B cell (primary cell): Measurements from ENCODE around the gene PHF21B. TPM values are rescaled to one million over a fixed set of nuclear protein-coding genes. Genes with fewer than 3 reads are reported as not detected.

Experiments used
- ATAC-seq: fragments of 200-7000 bp; cut with Tn5 transposase; one replicate; pipeline ENCODE4 v1.10.0; 2021; ENCODE audit warnings: low read depth, mild to moderate bottlenecking, moderate number of reproducible peaks, moderate library complexity
- CTCF ChIA-PET: fragments of 350-600 bp; sonication (Branson Sonifier 250); formaldehyde crosslinking; loops from one replicate; lab custom pipeline; 2021; ENCODE audit warnings: antibody characterized with exemption, inconsistent platforms; lab: Charles Lee
- POLR2A ChIA-PET: fragments of 350-600 bp; sonication (Branson Sonifier 250); formaldehyde crosslinking; loops from one replicate; lab custom pipeline; 2021; ENCODE audit warnings: antibody characterized with exemption; lab: Charles Lee
- DNase-seq: peaks from one replicate; pipeline ENCODE4 v3.0.0; 2013
- H2AFZ ChIP-seq: 2 replicates; pipeline ENCODE4 v1.6.1; 2012; ENCODE audit warnings: mild to moderate bottlenecking, low read depth, low read length; ENCODE audit not compliant: insufficient read depth, poor library complexity, severe bottlenecking
- H3K27ac ChIP-seq, 2 donors: 1 replicate in 1 of 2; 2 replicates in 1 of 2; pipeline ENCODE4 v1.5.1; 2012 to 2013; ENCODE audit warnings: low read length in 2 of 2, mild to moderate bottlenecking in 2 of 2, moderate library complexity in 1 of 2
- H3K27me3 ChIP-seq, 4 experiments: fragments of 200-600 bp in 1 of 4; sonication (generic) in 1 of 4; replicated peaks in 1 of 4; 1 replicate in 2 of 4; 2 replicates in 2 of 4; pipeline versions ENCODE4 v1.6.1 to v1.7.0; 2013 to 2016; ENCODE audit warnings: low read length in 3 of 4, mild to moderate bottlenecking in 2 of 4, mixed read lengths in 1 of 4, moderate library complexity in 1 of 4; ENCODE audit not compliant: insufficient read depth in 4 of 4, control insufficient read depth in 3 of 4; ENCODE audit errors: control extremely low read depth in 1 of 4
- H3K36me3 ChIP-seq, 2 experiments: replicated peaks in 1 of 2; 1 replicate in 1 of 2; 2 replicates in 1 of 2; pipeline versions ENCODE4 v1.6.1 to v1.7.1; 2013; ENCODE audit warnings: low read length in 1 of 2; ENCODE audit not compliant: insufficient read depth in 2 of 2, control insufficient read depth in 1 of 2; ENCODE audit errors: control extremely low read depth in 1 of 2, extremely low read depth in 1 of 2
- H3K4me1 ChIP-seq, 2 donors: fragments of 200-600 bp in 1 of 2; sonication (generic) in 1 of 2; 1 replicate in 1 of 2; 2 replicates in 1 of 2; pipeline versions ENCODE4 v1.5.1 to v1.6.1; 2013 to 2017; ENCODE audit warnings: low read length in 2 of 2; ENCODE audit not compliant: control insufficient read depth in 2 of 2, insufficient read depth in 2 of 2
- H3K4me2 ChIP-seq: replicated peaks from 2 replicates; pipeline ENCODE3; 2012; ENCODE audit warnings: mild to moderate bottlenecking, low read depth, low read length; ENCODE audit not compliant: poor library complexity, severe bottlenecking
- H3K4me3 ChIP-seq, 5 experiments: fragments of 200-600 bp in 1 of 5; sonication (generic) in 1 of 5; 1 replicate in 3 of 5; 2 replicates in 2 of 5; pipeline versions ENCODE4 v1.5.1 to v1.7.0; 2011 to 2016; ENCODE audit warnings: low read length in 4 of 5, mild to moderate bottlenecking in 4 of 5, low read depth in 2 of 5, control low read depth in 1 of 5, moderate library complexity in 1 of 5; ENCODE audit not compliant: insufficient read depth in 1 of 5; ENCODE audit errors: control extremely low read depth in 1 of 5, extremely low read depth in 1 of 5
- H3K79me2 ChIP-seq: fragments of 200-600 bp; sonication (generic); one replicate; pipeline ENCODE4 v1.6.0; 2016; ENCODE audit warnings: low read length; ENCODE audit not compliant: control insufficient read depth, insufficient read depth
- H3K9ac ChIP-seq: fragments of 200-600 bp; sonication (generic); 2 replicates; pipeline ENCODE4 v1.6.1; 2017; ENCODE audit warnings: mild to moderate bottlenecking, low read length, moderate library complexity
- H3K9me3 ChIP-seq, 3 donors: one replicate each; pipeline versions ENCODE4 v1.6.1 to v1.7.1; 2013; ENCODE audit warnings: low read length in 2 of 3; ENCODE audit not compliant: control insufficient read depth in 2 of 3, insufficient read depth in 1 of 3; ENCODE audit errors: control extremely low read depth in 1 of 3
- H4K20me1 ChIP-seq: 2 replicates; pipeline ENCODE4 v1.6.0; 2012; ENCODE audit warnings: mild to moderate bottlenecking, low read length; ENCODE audit not compliant: insufficient read depth, control insufficient read depth, poor library complexity, severe bottlenecking
- H3K27ac Mint-ChIP-seq: one replicate; pipeline ENCODE4 v1.8.0; 2021; ENCODE audit warnings: mixed read lengths
- H3K27me3 Mint-ChIP-seq: one replicate; pipeline ENCODE4 v1.8.0; 2021; ENCODE audit warnings: mixed read lengths
- H3K4me1 Mint-ChIP-seq: one replicate; pipeline ENCODE4 v1.8.0; 2021; ENCODE audit warnings: mixed read lengths
- H3K4me3 Mint-ChIP-seq: one replicate; pipeline ENCODE4 v1.8.0; 2021; ENCODE audit warnings: mixed read lengths
- H3K9me3 Mint-ChIP-seq: one replicate; pipeline ENCODE4 v1.8.0; 2022; ENCODE audit warnings: mixed read lengths; ENCODE audit not compliant: insufficient read depth
- EZH2 ChIP-seq: IDR thresholded peaks from 2 replicates; pipeline ENCODE4 v1.6.1; 2012; ENCODE audit warnings: borderline replicate concordance, low read depth, mild to moderate bottlenecking, moderate library complexity, low read length; ENCODE audit not compliant: insufficient read depth, poor library complexity, severe bottlenecking
- WGBS: methylation state at CpG from one replicate; pipeline ENCODE4 v1.1.5; 2013; ENCODE audit warnings: missing lambda C conversion rate; ENCODE audit not compliant: insufficient coverage; 5-methylcytosine and 5-hydroxymethylcytosine counted together
- intact Hi-C: fragments of 100-400 bp; cut with micrococcal nuclease; formaldehyde crosslinking; loops from one replicate; pipeline ENCODE4 v1.10.0; 2022
- polyA plus RNA-seq: library from polyadenylated mRNA; depleted of rRNA; stranded (reverse); fragments of >200 nt; gene quantifications from 2 replicates; pipeline ENCODE4 v1.2.3, GENCODE V29; 2012
- total RNA-seq, 2 donors: library from RNA; stranded (reverse); fragments of 120-200 nt in 1 of 2; gene quantifications; 1 replicate in 1 of 2; 2 replicates in 1 of 2; pipeline versions ENCODE4 v1.2.3 to v1.2.4, GENCODE V29; 2013 to 2022
- TF ChIP-seq, protein P1 (sequence below): fragments of 200-600 bp; IDR thresholded peaks from one replicate; pipeline ENCODE4 v1.8.0; 2022; ENCODE audit warnings: antibody characterized with exemption, mild to moderate bottlenecking

PHF21B gene
- total and polyA plus RNA-seq, 2 donors (not counting 1 experiment from before 2014, with no cell fraction given): not detected

DNA sequence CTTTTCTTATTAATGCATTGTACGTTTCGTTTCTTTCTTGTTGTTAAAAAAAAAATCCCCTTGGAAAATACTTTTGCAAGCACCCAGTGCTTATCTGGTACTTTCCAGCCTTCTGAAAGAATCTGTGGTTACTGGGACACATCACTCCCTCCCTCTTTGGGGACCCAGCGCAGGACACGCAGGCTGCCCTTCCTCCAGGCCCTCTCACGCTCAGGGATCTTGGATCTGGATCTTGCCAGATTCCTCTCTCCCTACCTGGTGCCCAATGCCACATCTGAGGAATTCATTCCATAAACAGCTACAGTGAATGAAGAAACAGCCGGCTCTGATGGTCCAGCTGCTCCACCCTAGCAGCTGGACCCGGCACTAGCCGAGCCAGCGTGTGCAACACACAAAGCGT, 55.7 kb downstream of the PHF21B start:
- Histone ChIP-seq H3K9ac (no peak overlapping the region), H3K79me2 (no peaks in the 10 kb centered on the region)

DNA sequence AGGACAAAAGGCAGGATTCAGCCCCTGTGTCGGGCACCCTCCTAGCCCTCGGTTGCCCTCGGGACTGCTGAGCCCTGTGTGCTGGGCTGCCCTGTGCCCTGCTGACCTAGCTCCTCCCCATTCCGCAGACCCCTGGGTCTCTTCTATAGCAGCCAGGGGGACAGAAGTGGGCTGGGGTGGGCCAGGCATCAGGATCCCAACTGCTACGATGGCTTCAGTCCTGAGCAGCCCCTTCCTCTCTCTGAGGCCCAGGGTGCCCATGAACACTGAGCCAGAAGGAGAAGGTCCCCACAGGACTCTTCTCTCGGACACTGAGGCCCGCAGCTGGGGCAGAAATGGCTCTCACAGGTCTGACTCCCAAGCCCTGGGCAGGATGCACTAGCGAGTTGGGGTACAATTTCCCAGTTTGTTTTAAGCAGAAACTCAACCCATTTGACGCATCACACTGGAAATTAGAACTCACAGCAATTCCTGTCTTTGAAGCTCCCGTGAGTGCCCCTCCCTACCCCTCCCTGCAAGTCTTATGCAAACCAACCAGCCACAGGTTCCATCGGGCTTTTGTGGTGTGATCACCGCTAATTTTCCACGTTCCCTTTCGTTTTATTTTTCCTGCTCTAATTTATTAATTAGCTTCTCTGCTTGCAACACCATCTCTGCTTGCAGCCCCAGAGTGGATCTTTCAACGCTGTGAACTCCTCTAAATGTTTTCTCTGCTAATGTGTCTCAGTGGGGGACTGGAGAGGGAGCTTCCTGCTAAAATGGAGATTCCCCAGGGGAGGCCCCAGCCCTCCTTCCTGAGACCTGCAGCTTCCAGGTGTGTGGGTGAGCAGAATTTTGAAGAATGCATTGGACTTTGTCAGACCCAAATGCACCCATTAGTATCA, 56.7 kb downstream of the PHF21B start:
- no peaks in the 10 kb centered on the region for H3K36me3 ChIP-seq

More for the DNA sequence above, 55.7 kb downstream of the PHF21B start:
- H2AFZ ChIP-seq: no peak overlapping the region
- no peak overlapping the region for H3K4me2 ChIP-seq
- Mint-ChIP-seq H3K27me3 (peaks cover 10% of the 10 kb centered on the region), H3K4me1 (no peaks in the 10 kb centered on the region), H3K9me3 (no peaks in the 10 kb centered on the region), H3K27ac (no peak overlapping the region), H3K4me3 (no peak overlapping the region)
- peaks cover 0 to 8% (median 5%) of the 10 kb centered on the region in 3 donors for H3K9me3 ChIP-seq
- no peak overlapping the region for H3K4me3 ChIP-seq
- no peaks in the 10 kb centered on the region for H4K20me1 ChIP-seq
- ChIA-PET CTCF (no interaction called here), POLR2A (no interaction called here)
- WGBS: 77% methylated on average over 8 of the region's 10 CpGs
- no peaks in the 10 kb centered on the region for H3K36me3 ChIP-seq
- ATAC-seq: no peak
- intact Hi-C loops: no loop called here
- H3K27ac ChIP-seq: no peak overlapping the region
- DNase-seq: no peak
- no peaks in the 10 kb centered on the region for H3K4me1 ChIP-seq
- H3K27me3 ChIP-seq: peaks cover 0 to 2% (median 0%) of the 10 kb centered on the region in 4 experiments
- no peak for TF ChIP-seq EZH2
- TF ChIP-seq, protein P1, sequence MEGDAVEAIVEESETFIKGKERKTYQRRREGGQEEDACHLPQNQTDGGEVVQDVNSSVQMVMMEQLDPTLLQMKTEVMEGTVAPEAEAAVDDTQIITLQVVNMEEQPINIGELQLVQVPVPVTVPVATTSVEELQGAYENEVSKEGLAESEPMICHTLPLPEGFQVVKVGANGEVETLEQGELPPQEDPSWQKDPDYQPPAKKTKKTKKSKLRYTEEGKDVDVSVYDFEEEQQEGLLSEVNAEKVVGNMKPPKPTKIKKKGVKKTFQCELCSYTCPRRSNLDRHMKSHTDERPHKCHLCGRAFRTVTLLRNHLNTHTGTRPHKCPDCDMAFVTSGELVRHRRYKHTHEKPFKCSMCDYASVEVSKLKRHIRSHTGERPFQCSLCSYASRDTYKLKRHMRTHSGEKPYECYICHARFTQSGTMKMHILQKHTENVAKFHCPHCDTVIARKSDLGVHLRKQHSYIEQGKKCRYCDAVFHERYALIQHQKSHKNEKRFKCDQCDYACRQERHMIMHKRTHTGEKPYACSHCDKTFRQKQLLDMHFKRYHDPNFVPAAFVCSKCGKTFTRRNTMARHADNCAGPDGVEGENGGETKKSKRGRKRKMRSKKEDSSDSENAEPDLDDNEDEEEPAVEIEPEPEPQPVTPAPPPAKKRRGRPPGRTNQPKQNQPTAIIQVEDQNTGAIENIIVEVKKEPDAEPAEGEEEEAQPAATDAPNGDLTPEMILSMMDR: no peak

More for the DNA sequence above, 56.7 kb downstream of the PHF21B start:
- intact Hi-C loops: no loop called here
- no peaks in the 10 kb centered on the region for H3K4me1 ChIP-seq
- peaks cover 10% of the 10 kb centered on the region for H3K27me3 Mint-ChIP-seq
- no peaks in the 10 kb centered on the region for H3K79me2 ChIP-seq
- peaks cover 0 to 8% (median 5%) of the 10 kb centered on the region in 3 donors for H3K9me3 ChIP-seq
- H3K4me3 Mint-ChIP-seq: no peak overlapping the region
- no peak overlapping the region for H3K27ac ChIP-seq
- ATAC-seq (no peak), DNase-seq (no peak)
- H3K4me2 ChIP-seq: no peak overlapping the region
- 59% methylated on average over 13 of the region's 15 CpGs for WGBS
- no peaks in the 10 kb centered on the region for H4K20me1 ChIP-seq
- H2AFZ ChIP-seq: no peak overlapping the region
- no peak for TF ChIP-seq EZH2
- TF ChIP-seq, protein P1: no peak
- no peak overlapping the region for H3K27ac Mint-ChIP-seq
- CTCF ChIA-PET: no interaction called here
- H3K27me3 ChIP-seq: peaks cover 0 to 2% (median 0%) of the 10 kb centered on the region in 4 experiments
- POLR2A ChIA-PET: no interaction called here
- H3K9ac ChIP-seq: no peak overlapping the region
- no peaks in the 10 kb centered on the region for H3K9me3 Mint-ChIP-seq
- no peak overlapping the region for H3K4me3 ChIP-seq
- H3K4me1 Mint-ChIP-seq: no peaks in the 10 kb centered on the region
